ENCODE data around the gene CCDC88B. TPM values are rescaled to one million over a fixed set of nuclear protein-coding genes. Genes with fewer than 3 reads are reported as not detected.

Gene CCDC88B
- total RNA-seq, 1 donor from 2014 or later, result 5.1 TPM

DNA sequence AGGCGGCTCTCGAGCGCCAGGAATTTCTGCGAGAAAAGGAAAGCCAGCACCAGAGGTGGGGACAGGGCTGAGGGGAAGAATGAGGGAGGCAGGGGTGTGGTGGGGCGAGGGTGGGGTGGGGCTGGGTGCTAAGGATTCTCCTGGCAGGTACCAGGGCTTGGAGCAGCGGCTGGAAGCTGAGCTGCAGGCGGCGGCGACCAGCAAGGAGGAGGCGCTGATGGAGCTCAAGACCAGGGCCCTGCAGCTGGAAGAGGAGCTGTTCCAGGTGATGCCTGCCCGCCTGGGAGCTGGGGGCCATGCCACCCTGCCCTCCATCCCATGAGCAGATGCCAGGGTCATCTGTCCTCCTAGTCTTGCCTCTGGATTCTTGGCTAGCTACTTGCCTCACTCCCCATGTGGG is 9.4 kb downstream of the CCDC88B start:
- TF ChIP-seq, protein P1, sequence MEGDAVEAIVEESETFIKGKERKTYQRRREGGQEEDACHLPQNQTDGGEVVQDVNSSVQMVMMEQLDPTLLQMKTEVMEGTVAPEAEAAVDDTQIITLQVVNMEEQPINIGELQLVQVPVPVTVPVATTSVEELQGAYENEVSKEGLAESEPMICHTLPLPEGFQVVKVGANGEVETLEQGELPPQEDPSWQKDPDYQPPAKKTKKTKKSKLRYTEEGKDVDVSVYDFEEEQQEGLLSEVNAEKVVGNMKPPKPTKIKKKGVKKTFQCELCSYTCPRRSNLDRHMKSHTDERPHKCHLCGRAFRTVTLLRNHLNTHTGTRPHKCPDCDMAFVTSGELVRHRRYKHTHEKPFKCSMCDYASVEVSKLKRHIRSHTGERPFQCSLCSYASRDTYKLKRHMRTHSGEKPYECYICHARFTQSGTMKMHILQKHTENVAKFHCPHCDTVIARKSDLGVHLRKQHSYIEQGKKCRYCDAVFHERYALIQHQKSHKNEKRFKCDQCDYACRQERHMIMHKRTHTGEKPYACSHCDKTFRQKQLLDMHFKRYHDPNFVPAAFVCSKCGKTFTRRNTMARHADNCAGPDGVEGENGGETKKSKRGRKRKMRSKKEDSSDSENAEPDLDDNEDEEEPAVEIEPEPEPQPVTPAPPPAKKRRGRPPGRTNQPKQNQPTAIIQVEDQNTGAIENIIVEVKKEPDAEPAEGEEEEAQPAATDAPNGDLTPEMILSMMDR (IDR thresholded peaks at IDR 0.05), result no peak
- no peak for DNase-seq (ENCODE audit: low spot score in 2 of 2)
- Histone ChIP-seq H3K27ac (no peak overlapping the region), H3K4me3 (no peak overlapping the region), H3K27me3 (no peaks in the 10 kb centered on the region), H3K9me3 (no peaks in the 10 kb centered on the region), H3K4me1 (no peaks in the 10 kb centered on the region), H3K36me3 (no peaks in the 10 kb centered on the region)
- intact Hi-C loops (cut with DNase I), result no loop called here

- intact Hi-C loops (cut with DNase I), result no loop called here
- no peak for DNase-seq (ENCODE audit: low spot score in 2 of 2)
- no peaks in the 10 kb centered on the region for H3K9me3 ChIP-seq
- H3K27ac ChIP-seq, result no peak overlapping the region
- no peaks in the 10 kb centered on the region for H3K27me3 ChIP-seq
- H3K4me1 ChIP-seq, result peaks cover 0 to 4% of the 10 kb centered on the region in 2 donors
- TF ChIP-seq, protein P1 (IDR thresholded peaks at IDR 0.05), result no peak
- H3K4me3 ChIP-seq, result no peak overlapping the region
- no peaks in the 10 kb centered on the region for H3K36me3 ChIP-seq
These were observed 11.2 kb downstream of the CCDC88B start for GRCh38 chr11:64351136-64351631.

DNA sequence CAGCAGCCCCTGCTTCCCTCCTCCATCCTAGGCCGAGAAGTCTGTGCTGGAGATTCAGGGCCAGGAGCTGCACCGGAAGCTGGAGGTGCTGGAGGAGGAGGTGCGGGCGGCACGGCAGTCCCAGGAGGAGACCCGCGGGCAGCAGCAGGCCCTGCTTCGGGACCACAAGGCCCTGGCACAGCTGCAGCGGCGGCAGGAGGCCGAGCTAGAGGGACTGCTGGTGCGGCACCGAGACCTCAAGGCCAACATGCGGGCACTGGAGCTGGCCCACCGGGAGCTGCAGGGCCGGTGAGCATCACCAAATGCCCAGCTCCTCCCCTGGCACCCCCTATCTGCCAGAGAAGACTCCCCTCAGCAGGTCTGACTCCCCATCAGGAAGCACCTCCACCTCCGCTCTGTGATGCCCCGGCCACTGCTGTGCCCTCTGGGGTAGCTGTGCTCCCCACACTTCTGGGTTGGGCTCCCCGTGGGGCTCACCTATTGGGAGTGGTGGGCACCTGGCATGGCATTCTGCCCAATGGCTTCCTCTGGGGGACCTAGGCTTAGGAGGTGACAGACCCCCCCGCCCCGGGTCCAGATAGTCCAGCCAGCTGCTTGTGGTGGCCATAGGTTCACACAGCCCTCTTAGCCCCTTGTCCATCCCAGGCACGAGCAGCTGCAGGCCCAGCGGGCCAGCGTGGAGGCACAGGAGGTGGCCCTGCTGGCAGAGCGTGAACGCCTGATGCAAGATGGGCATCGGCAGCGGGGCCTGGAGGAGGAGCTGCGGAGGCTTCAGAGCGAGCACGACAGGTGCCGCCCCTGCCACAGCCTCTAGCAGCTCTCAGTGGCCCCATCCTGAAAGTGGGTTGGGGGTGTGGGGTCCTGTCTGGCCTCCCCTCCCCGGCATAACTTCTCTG is 12.3 kb downstream of the CCDC88B start:
- Histone ChIP-seq H3K9me3 (no peaks in the 10 kb centered on the region), H3K4me3 (no peak overlapping the region), H3K4me1 (peaks cover 0 to 4% of the 10 kb centered on the region in 2 donors), H3K36me3 (no peaks in the 10 kb centered on the region), H3K27me3 (no peaks in the 10 kb centered on the region), H3K27ac (no peak overlapping the region)
- no peak for DNase-seq (ENCODE audit: low spot score in 2 of 2)
- intact Hi-C loops (cut with DNase I), result no loop called here
- TF ChIP-seq, protein P1 (IDR thresholded peaks at IDR 0.05), result no peak

DNA sequence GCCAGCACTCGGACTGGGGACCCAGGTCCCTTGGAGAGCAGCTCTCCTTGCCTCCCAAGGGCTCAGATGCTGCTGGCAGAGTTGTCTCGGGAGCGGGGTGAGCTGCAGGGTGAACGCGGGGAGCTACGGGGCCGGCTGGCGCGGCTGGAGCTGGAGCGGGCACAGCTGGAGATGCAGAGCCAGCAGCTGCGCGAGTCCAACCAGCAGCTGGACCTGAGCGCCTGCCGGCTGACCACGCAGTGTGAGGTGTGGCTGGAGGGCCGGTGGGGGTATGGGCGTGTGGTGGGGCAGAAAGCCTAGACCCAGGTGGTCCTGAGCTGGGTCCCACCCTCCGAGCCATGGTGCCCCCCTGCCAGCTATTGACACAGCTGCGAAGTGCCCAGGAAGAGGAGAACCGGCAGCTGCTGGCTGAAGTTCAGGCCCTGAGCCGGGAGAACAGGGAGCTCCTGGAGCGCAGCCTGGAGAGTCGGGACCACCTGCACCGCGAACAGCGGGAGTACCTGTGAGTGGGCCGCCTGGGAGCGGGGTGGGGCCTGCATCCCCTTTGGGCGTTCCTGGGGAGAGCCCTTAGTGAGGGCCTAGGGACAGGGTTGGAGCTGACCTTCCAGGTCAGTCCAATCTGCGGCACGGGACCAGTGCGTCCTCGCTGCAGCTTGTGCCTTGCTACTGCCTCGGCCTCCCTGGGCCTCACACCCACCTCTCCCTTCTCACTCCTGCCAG is 13.2 kb downstream of the CCDC88B start:
- DNase-seq (ENCODE audit: low spot score in 2 of 2), result no peak
- Histone ChIP-seq H3K36me3 (no peaks in the 10 kb centered on the region), H3K27me3 (no peaks in the 10 kb centered on the region), H3K27ac (no peak overlapping the region), H3K4me3 (no peak overlapping the region), H3K9me3 (no peaks in the 10 kb centered on the region), H3K4me1 (peaks cover 5 to 12% of the 10 kb centered on the region in 2 donors)
- intact Hi-C loops (cut with DNase I), result no loop called here
- TF ChIP-seq, protein P1 (IDR thresholded peaks at IDR 0.05), result no peak

DNA sequence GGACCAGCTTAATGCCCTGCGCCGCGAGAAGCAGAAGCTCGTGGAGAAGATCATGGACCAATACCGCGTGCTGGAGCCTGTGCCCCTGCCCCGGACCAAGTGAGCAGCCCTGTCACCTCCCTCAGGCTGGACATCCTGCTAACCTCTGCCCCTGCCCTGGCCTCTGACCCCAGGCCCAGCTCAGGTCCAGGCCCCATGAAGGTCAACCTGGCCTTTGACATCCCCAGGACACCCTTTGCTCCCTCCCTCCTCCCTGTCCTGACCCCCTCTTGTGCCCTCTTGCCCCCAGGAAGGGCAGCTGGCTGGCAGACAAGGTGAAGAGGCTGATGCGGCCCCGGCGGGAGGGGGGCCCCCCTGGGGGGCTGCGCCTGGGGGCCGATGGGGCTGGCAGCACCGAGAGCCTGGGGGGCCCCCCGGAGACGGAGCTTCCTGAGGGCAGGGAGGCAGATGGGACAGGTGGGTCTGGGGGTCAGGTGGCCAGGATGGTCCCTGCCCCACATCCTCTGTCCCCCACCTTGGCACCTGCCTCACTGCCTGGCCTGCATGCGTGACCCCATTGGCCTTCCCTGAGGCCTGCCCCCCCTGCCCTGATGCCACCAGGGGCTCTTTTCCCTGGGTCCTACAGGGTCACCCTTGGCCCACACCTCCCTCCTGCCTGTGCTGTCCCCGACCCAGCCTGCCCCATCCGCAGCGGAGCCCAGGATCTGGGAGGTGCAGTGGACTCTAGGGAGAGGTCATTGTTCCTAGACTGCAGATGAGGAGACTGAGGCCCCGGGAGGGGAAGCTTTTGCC is 13.9 kb downstream of the CCDC88B start:
- H3K4me1 ChIP-seq, result peaks cover 9 to 18% of the 10 kb centered on the region in 2 donors
- intact Hi-C loops (cut with DNase I), result no loop called here
- TF ChIP-seq, protein P1 (IDR thresholded peaks at IDR 0.05), result no peak

More for the DNA sequence above, 13.9 kb downstream of the CCDC88B start:
- no peak overlapping the region for H3K27ac ChIP-seq
- no peak for DNase-seq (ENCODE audit: low spot score in 2 of 2)
- no peaks in the 10 kb centered on the region for H3K9me3 ChIP-seq
- H3K36me3 ChIP-seq, result no peaks in the 10 kb centered on the region
- H3K4me3 ChIP-seq, result no peak overlapping the region
- H3K27me3 ChIP-seq, result no peaks in the 10 kb centered on the region

Measured in ascending aorta (tissue), 2 donors.